Esophagus muscularis mucosa (tissue), 4 donors: Measurements from ENCODE around the gene SLC1A1. TPM values are rescaled to one million over a fixed set of nuclear protein-coding genes. Genes with fewer than 3 reads are reported as not detected.

Source experiments
- DNase-seq: peaks from one replicate; pipeline ENCODE4 v3.0.0-alpha.2; 2017; ENCODE audit errors: extremely low spot score
- H3K27ac ChIP-seq, 4 donors: fragments of 200-600 bp; sonication (generic); replicated peaks in 1 of 4; 1 replicate in 3 of 4; 2 replicates in 1 of 4; pipeline ENCODE4 v1.5.1; 2016 to 2019; ENCODE audit warnings: mild to moderate bottlenecking in 1 of 4
- H3K27me3 ChIP-seq, 4 donors: fragments of 200-600 bp; sonication (generic); one replicate each; pipeline versions ENCODE4 v1.5.1 to v1.6.0; 2016 to 2019
- H3K36me3 ChIP-seq, 4 donors: fragments of 200-600 bp; sonication (generic); one replicate each; pipeline ENCODE4 v1.5.1; 2016 to 2019
- H3K4me1 ChIP-seq, 4 donors: fragments of 200-600 bp; sonication (generic); one replicate each; pipeline ENCODE4 v1.5.1; 2016 to 2019
- H3K4me3 ChIP-seq, 4 donors: fragments of 200-600 bp; sonication (generic); 1 replicate in 2 of 4; 2 replicates in 2 of 4; pipeline ENCODE4 v1.5.1; 2016 to 2019; ENCODE audit warnings: mild to moderate bottlenecking in 4 of 4, moderate library complexity in 1 of 4
- H3K9me3 ChIP-seq, 4 donors: fragments of 200-600 bp; sonication (generic); 1 replicate in 3 of 4; 2 replicates in 1 of 4; pipeline ENCODE4 v1.5.1; 2016 to 2019
- CTCF ChIP-seq, 3 experiments: fragments of 200-600 bp in 2 of 3; fragments of 450-650 bp in 1 of 3; sonication (generic) in 2 of 3; IDR thresholded peaks; one replicate each; pipeline ENCODE4 v1.5.1; 2017 to 2019; ENCODE audit warnings: antibody characterized with exemption in 3 of 3, mild to moderate bottlenecking in 2 of 3, moderate library complexity in 1 of 3
- EP300 ChIP-seq: sonication (generic); formaldehyde crosslinking; IDR thresholded peaks from one replicate; pipeline ENCODE4 v1.6.1; 2017; ENCODE audit warnings: antibody characterized with exemption
- POLR2A ChIP-seq: fragments of 450-650 bp; IDR thresholded peaks from one replicate; pipeline ENCODE4 v1.6.1; 2017; ENCODE audit warnings: antibody characterized with exemption, moderate library complexity, mild to moderate bottlenecking, low read depth
- POLR2AphosphoS5 ChIP-seq, 2 donors: sonication (generic); formaldehyde crosslinking; IDR thresholded peaks; one replicate each; pipeline ENCODE4 v1.6.1; 2017; ENCODE audit warnings: antibody characterized with exemption in 2 of 2
- WGBS: methylation state at CpG from one replicate; pipeline ENCODE4 v1.1.5; 2018; 5-methylcytosine and 5-hydroxymethylcytosine counted together
- intact Hi-C: fragments of 100-400 bp; cut with DNase I; formaldehyde crosslinking; loops from one replicate; pipeline ENCODE4 v1.15.1; 2023
- total RNA-seq, 4 donors: library from RNA; depleted of rRNA; stranded (reverse); fragments of >200 nt; gene quantifications; one replicate each; pipeline versions ENCODE4 v1.1.0 to v1.2.1, GENCODE V29; 2016

Gene SLC1A1
- total RNA-seq, 4 donors from 2014 or later = 2.0 to 3.5 (median 2.1) TPM

GRCh38 chr9:4509590-4509984 lies 19.3 kb downstream of the SLC1A1 start:
- intact Hi-C loops = no loop called here
- H3K36me3 ChIP-seq = no peaks in the 10 kb centered on the region
- DNase-seq = no peak
- no peak overlapping the region for H3K27ac ChIP-seq
- WGBS = 92% methylated on average over 3 of the region's 3 CpGs
- no peaks in the 10 kb centered on the region for H3K4me1 ChIP-seq
- no peak for TF ChIP-seq POLR2AphosphoS5 (IDR thresholded peaks at IDR 0.05)
- TF ChIP-seq EP300 = no peak
- TF ChIP-seq CTCF (IDR thresholded peaks at IDR 0.05) = no peak
- no peak for TF ChIP-seq POLR2A
- H3K4me3 ChIP-seq = no peak overlapping the region
- no peaks in the 10 kb centered on the region for H3K27me3 ChIP-seq
- no peaks in the 10 kb centered on the region for H3K9me3 ChIP-seq

- 85% methylated on average over 4 of the region's 4 CpGs for WGBS
- H3K9me3 ChIP-seq = no peaks in the 10 kb centered on the region
These were observed 20.5 kb downstream of the SLC1A1 start for GRCh38 chr9:4510546-4511322.

GRCh38 chr9:4514252-4515128 lies 24.2 kb downstream of the SLC1A1 start:
- Histone ChIP-seq H3K9me3 (no peaks in the 10 kb centered on the region), H3K4me3 (no peak overlapping the region), H3K27me3 (no peaks in the 10 kb centered on the region), H3K4me1 (peaks cover 0 to 5% (median 0%) of the 10 kb centered on the region in 4 donors), H3K36me3 (no peaks in the 10 kb centered on the region), H3K27ac (no peak overlapping the region)
- 78% methylated on average over 8 of the region's 8 CpGs for WGBS
- TF ChIP-seq CTCF (IDR thresholded peaks at IDR 0.05) = no peak
- no peak for TF ChIP-seq EP300
- no peak for TF ChIP-seq POLR2A
- no peak for TF ChIP-seq POLR2AphosphoS5 (IDR thresholded peaks at IDR 0.05)
- intact Hi-C loops = no loop called here
- DNase-seq = no peak

More at GRCh38 chr9:4510546-4511322, 20.5 kb downstream of the SLC1A1 start:
- H3K27me3 ChIP-seq = no peaks in the 10 kb centered on the region
- H3K4me1 ChIP-seq = peaks cover 0 to under 1% (median 0%) of the 10 kb centered on the region in 4 donors
- no peak overlapping the region for H3K4me3 ChIP-seq
- DNase-seq = no peak
- TF ChIP-seq EP300 = no peak
- no peak for TF ChIP-seq POLR2A
- no peak for TF ChIP-seq POLR2AphosphoS5 (IDR thresholded peaks at IDR 0.05)
- TF ChIP-seq CTCF (IDR thresholded peaks at IDR 0.05) = no peak
- no peaks in the 10 kb centered on the region for H3K36me3 ChIP-seq
- intact Hi-C loops = no loop called here
- no peak overlapping the region for H3K27ac ChIP-seq

GRCh38 chr9:4515958-4516375 lies 25.7 kb downstream of the SLC1A1 start:
- Histone ChIP-seq H3K27me3 (no peaks in the 10 kb centered on the region), H3K9me3 (no peaks in the 10 kb centered on the region), H3K4me1 (peaks cover 0 to 5% (median 0%) of the 10 kb centered on the region in 4 donors), H3K36me3 (no peaks in the 10 kb centered on the region), H3K4me3 (no peak overlapping the region), H3K27ac (no peak overlapping the region)
- no peak for DNase-seq
- whole genome bisulfite sequencing = 30% methylated on average over 1 of the region's 1 CpG
- TF ChIP-seq POLR2A (no peak), CTCF (IDR thresholded peaks at IDR 0.05) (no peak), EP300 (no peak), POLR2AphosphoS5 (IDR thresholded peaks at IDR 0.05) (no peak)
- intact Hi-C loops = no loop called here
